ENCODE measurements around the gene R3HCC1L. TPM values are rescaled to one million over a fixed set of nuclear protein-coding genes. Genes with fewer than 3 reads are reported as not detected.

R3HCC1L gene
- total and polyA plus RNA-seq, 2 donors: 14.7 to 20.4 TPM

Other genes with a start within 250 kb of the R3HCC1L start
- 0.05 TPM for gene CRTAC1, start 104.0 kb upstream of the R3HCC1L start, total RNA-seq
- 0.30 TPM for gene CRTAC1, start 104.0 kb upstream of the R3HCC1L start, polyA plus RNA-seq
- gene LOXL4, start 133.5 kb downstream of the R3HCC1L start, total RNA-seq: 0.99 TPM
- 3.6 TPM for gene LOXL4, start 133.5 kb downstream of the R3HCC1L start, polyA plus RNA-seq

All from thymus (tissue), 2 donors.